Stimulated activated CD4-positive, alpha-beta T cell treated with anti-CD3 and anti-CD28 coated beads, Interleukin-1b, Interleukin-23, amount 100 ng/mL, for 48 hours (primary cell): ENCODE measurements around the gene PHF21B.
"Not testable (repeated sequence)": the region's sequence is repeated elsewhere in the genome, so short reads cannot be mapped to it uniquely, and the experiment has no call there.

ENCODE experiments used
- DNase-seq: peaks from one replicate; pipeline ENCODE4 v3.0.0-alpha.2; 2020

The PHF21B gene

DNA sequence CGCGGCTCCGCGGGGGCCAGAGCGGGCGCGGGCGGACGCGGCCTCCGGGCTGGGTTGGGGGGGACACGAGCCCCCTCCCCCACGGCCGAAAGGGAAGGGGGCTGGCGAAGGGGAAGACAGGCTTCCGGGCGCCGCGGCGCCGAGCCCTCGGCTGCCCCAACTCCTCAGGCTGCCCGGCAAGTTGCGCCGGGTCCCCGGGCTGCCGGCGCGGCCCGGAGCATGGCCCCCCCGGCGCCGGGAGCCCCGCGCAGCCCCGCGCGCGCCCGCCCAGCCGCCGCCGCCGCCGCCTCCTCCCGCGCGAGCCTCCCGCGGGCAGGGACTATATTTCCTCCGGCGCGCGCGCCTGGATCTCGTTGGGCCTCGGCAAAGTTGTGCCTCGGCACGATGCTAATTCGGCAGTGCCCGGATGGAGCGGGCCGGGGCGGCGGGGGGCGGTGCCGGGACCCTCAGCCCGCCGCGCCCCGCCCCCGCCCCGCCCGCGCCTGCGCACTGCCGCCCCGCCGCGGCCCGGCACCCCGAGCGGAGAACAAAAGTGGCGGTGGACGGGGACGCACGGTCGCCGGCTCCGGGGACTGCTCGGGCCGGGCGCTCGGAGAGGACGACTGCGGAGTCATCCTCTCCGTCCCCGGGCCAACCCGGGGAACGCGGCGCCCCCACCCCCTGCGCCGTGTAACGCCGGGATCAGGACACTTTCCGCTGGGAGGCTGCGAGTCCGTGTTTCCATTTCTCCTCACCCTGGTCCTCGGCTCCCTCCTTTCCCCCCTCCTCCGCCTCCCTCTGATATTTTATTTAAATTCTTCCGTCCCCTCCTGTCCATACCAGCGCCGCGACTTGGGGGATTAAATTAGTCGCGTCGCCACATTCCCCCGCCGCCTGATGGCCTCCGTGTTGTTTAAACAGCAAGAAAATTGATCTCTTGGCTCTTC lies at the start of gene PHF21B:
Gene PHF21B (minus strand): TSS at position 400 of the 926 bp plus-strand sequence. CDS start 456 bp downstream, outside the sequence.
- peak; percentile 21 for DNase-seq

GRCh38 chr22:45059296-45059695 lies 49.5 kb upstream of the PHF21B start:
- no peak for DNase-seq

DNA sequence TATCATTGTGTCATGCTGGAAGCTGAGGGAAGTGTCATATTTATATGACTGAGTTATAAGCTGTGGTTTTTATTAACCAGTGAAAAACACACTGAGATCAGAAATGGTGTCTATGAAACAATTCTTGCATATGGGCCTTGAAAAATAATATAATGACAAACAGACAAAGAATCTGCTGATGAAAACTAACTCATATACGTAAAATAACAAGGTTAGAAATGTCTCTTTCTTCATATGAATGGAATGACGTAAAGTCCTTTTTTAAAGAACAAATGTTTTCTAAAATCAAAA lies 48.8 kb upstream of the PHF21B start:
- DNase-seq, result no peak

DNA sequence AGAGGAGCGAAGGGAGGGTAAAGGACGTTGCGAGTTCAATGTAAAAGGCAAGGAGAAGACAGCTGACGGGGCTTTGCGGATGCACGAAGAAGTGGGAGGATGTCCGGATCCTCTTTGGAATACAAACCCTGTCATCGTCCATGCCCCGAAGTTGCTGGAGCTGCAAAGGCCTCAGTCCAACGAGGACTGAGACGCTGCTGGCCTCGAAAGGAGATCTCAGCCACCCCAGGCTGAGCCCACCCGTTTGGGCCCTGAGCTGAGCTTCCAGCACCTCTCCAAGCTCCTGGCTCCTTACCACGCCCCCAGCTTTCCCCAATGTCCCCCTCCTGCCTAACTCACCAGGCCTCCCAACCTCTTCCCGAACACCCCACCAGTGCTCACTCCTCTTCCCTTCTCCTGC lies 46.1 kb upstream of the PHF21B start:
- no peak for DNase-seq

GRCh38 chr22:45053571-45053970 lies 43.8 kb upstream of the PHF21B start:
- no peak for DNase-seq

- DNase-seq, result no peak
Observed at GRCh38 chr22:45053094-45053493, 43.3 kb upstream of the PHF21B start.

DNA sequence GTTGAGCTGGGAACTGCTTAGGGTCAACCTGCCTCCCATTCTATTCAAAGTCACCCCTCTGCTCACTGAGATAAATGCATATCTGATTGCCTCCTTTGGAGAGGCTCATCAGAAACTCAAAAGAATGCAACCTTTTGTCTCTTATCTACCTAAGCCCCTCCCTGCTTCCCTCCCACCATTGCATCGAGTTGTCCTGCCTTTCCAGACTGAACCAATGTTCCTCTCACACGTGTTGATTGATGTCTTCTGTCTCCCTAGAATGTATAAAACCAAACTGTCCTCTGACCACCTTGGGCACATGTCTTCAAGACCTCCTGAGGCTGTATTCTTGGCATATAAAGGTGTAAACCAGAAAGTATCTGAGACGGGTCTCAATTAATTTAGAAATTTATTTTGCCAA lies 42.9 kb upstream of the PHF21B start:
- not testable (repeated sequence) for DNase-seq

DNA sequence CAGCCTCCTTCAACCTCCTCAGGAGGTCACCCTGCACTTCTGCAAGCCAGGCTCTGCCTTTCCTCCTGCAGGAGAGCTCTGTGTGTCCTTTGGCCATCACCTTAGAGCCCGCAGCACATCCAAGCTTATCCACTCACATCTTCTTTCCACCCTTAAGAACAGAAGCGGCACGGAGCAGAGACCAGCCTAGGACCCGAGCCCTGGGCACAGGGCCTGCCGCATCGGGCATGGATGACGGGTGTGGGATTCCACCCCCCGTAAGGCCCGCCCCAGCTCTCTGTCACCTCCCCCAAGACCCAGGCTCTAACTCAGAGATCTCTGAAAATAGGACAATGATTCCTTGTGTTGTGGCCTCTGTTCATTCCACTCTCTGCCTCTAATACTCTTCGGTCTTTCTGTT lies 42.1 kb upstream of the PHF21B start:
- no peak for DNase-seq

GRCh38 chr22:45051419-45051818 lies 41.6 kb upstream of the PHF21B start:
- no peak for DNase-seq

GRCh38 chr22:45047260-45047659 lies 37.5 kb upstream of the PHF21B start:
- no peak for DNase-seq

- DNase-seq, result no peak
Observed at GRCh38 chr22:45045208-45045607, 35.4 kb upstream of the PHF21B start.

- DNase-seq, result no peak
Observed at GRCh38 chr22:45042263-45042662, 32.5 kb upstream of the PHF21B start.

DNA sequence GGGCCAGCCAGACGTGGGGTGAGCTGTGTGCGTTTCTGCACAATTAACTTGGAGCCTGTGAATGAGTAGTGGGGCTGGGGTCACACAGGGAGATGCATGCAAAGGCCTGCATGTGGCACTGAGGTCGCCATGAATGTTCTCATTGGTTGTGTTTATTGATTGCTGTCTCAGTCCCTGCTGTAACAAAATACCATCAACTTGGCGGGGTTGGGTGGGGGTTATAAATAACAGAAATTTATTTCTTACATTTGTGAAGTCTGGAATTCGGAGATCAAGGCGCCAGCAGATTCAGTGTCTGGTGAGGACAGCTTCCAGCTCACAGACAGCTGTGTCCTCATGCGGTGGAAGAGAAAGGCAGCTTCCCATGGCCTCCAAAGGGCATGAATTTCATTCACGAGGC lies 29.3 kb upstream of the PHF21B start:
- no peak for DNase-seq

DNA sequence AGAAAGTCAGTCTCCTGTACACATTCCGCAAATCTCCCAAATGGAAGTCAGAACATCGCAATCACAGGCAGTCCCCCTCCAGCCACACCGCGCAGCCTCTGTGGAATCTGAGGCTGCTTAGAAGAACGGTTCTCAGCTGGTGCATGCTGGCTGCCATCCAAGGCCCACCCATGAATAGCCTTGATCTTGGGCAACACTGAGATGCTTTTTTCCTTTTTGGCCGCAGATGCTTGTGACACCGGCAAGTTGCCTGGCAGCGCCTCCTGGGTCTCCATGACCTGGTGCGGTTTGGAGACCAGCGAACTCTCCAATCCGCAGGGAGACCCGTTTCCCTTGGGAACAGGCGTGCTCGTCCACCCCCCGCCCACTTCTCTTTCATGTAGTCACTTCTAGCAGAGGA lies 26.3 kb upstream of the PHF21B start:
- no peak for DNase-seq

DNA sequence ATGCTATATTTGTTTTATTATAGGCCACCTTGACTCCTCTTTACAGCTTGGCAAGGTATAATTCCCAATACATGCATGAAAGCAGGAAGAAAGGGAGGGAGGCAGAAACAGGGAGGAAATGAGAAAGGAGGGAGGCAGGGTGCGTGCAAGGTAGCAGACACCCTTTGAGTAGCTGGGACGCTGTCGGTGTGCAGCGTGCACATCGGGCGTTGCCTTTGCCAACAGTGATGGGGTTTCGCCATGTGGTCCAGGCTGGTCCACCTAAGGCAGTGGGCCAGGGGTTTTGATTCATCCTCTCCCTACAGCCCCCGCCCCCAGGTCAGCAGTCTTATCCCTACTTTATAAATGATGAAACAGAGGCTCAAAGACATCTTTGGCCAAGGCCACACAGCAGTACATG lies 25.0 kb upstream of the PHF21B start:
- no peak for DNase-seq

DNA sequence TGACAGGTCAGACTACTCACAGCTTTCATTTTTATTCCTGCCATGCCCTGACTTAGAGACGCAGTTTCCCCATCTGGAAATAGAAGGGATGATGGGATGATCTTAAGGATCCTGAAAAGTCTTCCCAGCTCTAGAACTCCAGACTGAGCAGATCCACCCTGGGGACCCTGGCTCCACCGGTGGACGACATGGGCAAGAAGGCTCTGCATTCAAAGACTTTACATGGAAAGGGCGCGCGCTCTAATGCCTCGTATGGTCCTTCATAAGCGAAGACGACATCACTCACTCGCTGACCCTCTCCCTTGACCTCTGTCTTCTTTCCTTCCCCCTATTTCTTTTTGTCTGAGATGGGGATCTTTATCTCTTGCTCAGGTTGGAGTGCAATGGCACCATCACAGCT lies 24.4 kb upstream of the PHF21B start:
- no peak for DNase-seq

DNA sequence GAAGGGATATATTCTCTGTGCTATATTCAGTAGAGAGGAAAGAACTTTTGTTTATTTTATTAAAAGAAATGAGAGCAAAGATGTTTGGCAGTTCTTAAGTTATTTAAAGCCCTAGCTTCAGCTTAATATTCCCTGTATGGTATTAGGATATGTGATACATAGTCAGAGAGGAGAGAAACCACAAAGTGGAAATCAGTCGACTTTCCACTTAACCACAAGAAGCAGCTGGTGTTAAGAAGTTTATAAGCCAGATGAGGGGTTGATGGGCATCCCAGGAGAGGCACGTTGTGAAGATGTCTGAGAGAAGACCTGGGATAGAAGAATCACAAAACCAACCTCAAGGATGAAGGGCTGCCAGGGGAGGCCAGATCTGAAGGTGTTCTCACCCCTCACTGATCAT lies 23.3 kb upstream of the PHF21B start:
- no peak for DNase-seq

DNA sequence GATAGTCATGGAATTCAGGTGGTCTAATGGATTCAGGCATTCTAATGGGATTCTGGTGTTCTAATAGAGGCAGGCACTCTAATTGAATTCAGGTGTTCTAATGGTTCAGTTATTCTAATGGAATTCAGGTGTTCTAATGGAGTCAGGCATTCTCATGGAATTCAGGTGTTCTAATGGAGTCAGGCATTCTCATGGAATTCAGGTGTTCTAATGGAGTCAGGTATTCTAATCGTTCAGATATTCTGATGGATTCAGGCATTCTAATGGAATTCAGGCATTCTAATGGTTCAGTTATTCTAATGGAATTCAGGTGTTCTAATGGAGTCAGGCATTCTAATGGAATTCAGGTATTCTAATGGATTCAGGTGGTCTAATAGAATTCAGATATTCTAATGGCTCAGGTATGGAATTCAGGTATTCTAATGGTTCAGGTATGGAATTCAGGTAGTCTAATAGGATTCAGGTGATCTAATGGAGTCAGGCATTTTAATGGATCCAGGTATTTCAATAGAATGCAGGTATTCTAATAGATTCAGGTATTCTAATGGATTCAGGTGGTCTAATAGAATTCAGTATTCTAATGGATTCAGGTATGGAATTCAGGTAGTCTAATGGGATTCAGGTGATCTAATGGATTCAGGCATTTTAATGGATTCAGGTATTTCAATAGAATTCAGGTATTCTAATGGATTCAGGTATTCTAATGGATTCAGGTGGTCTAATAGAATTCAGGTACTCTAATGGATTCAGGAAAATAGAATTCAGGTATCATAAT lies 22.0 kb upstream of the PHF21B start:
- no peak for DNase-seq

- no peak for DNase-seq
Observed at GRCh38 chr22:45029501-45029900, 19.7 kb upstream of the PHF21B start.

- no peak for DNase-seq
Observed at GRCh38 chr22:45026511-45026910, 16.7 kb upstream of the PHF21B start.

DNA sequence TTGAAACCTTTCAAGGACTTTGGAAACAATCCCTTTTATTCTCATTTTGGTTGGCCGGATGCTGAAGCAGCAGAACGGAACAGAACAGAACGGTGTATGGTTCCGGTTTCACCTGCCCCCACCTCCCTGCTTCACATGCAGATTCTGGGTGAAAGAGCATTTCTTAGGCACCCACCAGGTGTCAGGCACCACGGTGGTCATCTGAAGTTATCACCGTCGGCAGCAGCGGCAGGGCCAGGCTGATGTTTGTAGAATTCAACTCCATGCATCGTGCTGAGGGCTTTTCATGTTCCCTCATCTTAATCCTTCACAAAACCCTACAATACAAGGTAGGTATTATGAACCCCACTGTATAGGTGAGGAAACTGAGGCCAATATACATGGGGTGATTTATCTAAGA lies 13.6 kb upstream of the PHF21B start:
- DNase-seq, result no peak

- no peak for DNase-seq
Observed at GRCh38 chr22:45019861-45020655, 10.3 kb upstream of the PHF21B start.

DNA sequence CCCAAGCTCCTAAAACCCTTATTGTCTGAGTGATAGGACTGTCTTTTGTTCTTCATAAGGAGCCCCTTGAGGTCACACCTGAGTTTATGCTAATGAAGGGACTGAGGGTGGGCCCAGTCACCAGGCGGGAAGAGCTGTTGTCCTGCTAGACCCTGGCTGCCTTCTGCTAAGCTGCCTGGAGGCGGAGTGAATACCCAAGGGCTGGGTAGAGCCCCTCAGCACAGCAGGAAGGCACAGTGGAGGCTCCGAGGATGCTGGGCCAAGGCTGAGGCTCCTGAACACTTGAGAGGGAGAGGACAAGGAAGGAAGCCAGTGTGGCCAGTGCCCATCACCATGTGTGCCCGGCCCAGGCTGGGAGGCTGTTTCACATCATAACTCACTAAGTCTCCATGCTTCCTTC lies 4.8 kb upstream of the PHF21B start:
- no peak for DNase-seq

GRCh38 chr22:45013138-45013537 lies 3.3 kb upstream of the PHF21B start:
- DNase-seq, result no peak
